ENCODE results near the gene CEP95. TPM values are rescaled to one million over a fixed set of nuclear protein-coding genes. Genes with fewer than 3 reads are reported as not detected.

The CEP95 gene
- total and polyA plus RNA-seq, 11 donors = 9.4 to 25.1 (median 13.1) TPM

Small RNAs within 50 kb of the gene (microRNA-seq; reads per million reads assigned to microRNA genes)
- gene MIR3064 (1.5 to 8.1 (median 3.3) reads per million in 4 donors), gene MIR5047 (0 reads per million in 4 donors)

Other genes starting within 250 kb of the CEP95 start
- gene TEX2, start 243.7 kb upstream of the CEP95 start, total RNA-seq = 10 to 100 TPM; 42.2 to 55.8 (median 51.1) TPM
- 10 to 100 TPM; 16.8 to 49.1 TPM for gene TEX2, start 243.7 kb upstream of the CEP95 start, polyA plus RNA-seq
- 100 to 1,000 TPM in 6 of 9 donors, 10 to 100 TPM in 3; 66.2 to 259 (median 117) TPM for gene PECAM1, start 116.1 kb upstream of the CEP95 start, total RNA-seq
- 10 to 100 TPM; 26.1 to 74.2 TPM for gene PECAM1, start 116.1 kb upstream of the CEP95 start, polyA plus RNA-seq
- 10 to 100 TPM in 1 of 9 donors, 1 to 10 TPM in 7, under 1 TPM in 1; 0.95 to 23.0 (median 2.4) TPM for gene MILR1, start 57.9 kb upstream of the CEP95 start, total RNA-seq
- 1 to 10 TPM; 1.6 to 1.7 TPM for gene MILR1, start 57.9 kb upstream of the CEP95 start, polyA plus RNA-seq
- 1 to 10 TPM; 1.4 to 8.7 (median 5.7) TPM for gene POLG2, start 9.9 kb upstream of the CEP95 start, total RNA-seq
- 1 to 10 TPM; 5.4 to 5.9 TPM for gene POLG2, start 9.9 kb upstream of the CEP95 start, polyA plus RNA-seq
- 100 to 1,000 TPM; 183 to 521 (median 332) TPM for gene DDX5, start 688 bp upstream of the CEP95 start, total RNA-seq
- 100 to 1,000 TPM; 254 to 382 TPM for gene DDX5, start 688 bp upstream of the CEP95 start, polyA plus RNA-seq
- 10 to 100 TPM in 8 of 9 donors, 1 to 10 TPM in 1; 8.7 to 17.5 (median 12.6) TPM for gene SMURF2, start 155.3 kb downstream of the CEP95 start, total RNA-seq
- gene SMURF2, start 155.3 kb downstream of the CEP95 start, polyA plus RNA-seq = 1 to 10 TPM; 3.6 to 7.4 TPM

Measured in heart left ventricle (tissue), 11 donors.